Stimulated activated CD8-positive, alpha-beta memory T cell treated with anti-CD3 and anti-CD28 coated beads, Interleukin-7, amount 100 ng/mL, for 24 hours (primary cell): ENCODE results near the gene ZC3H18.

Experiments used
- DNase-seq: peaks from one replicate; pipeline ENCODE4 v3.0.0-alpha.2; 2020; ENCODE audit warnings: low read depth

The ZC3H18 gene

GRCh38 chr16:88550246-88550661 lies 19.9 kb upstream of the ZC3H18 start:
- DNase-seq: no peak

DNA sequence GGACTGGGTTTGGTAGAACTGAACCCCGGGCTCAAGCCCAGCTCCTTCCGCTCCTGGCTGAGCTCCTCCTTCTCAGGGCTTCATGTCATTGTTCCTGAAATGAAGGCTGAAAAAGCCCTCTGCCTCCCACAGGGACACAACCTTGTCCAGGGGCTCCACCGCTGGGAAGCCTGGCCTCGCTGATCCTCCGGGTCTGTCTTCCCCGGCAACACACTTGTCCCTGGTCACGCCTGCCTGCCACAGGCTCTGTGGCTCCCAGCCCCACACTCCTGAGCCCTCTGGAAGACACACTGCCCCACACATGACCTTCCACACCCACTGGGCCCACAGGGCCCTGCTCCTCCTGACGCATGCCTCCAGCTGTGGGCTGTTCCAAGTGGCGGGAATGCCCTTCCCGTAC lies 18.0 kb upstream of the ZC3H18 start:
- DNase-seq: no peak

DNA sequence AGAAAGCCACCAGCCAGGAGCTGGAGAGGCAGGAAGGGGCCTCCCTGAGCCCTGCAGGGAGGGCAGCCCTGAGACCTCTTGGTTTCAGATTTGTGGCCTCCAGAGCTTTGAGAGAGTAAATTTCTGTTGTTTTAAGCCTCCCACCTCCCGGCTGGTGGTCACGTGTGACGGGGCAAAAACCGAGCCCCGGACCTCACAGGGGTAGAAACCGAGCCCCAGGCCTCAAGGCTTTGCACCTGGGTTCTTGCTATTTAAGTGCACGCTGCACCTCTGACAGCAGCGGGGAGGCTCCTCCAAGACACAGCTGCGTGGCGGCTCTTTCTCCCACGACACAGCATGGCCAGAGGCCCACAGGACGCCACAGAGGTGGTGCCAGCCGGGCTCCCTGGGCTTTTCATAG lies 17.4 kb upstream of the ZC3H18 start:
- DNase-seq: no peak

DNA sequence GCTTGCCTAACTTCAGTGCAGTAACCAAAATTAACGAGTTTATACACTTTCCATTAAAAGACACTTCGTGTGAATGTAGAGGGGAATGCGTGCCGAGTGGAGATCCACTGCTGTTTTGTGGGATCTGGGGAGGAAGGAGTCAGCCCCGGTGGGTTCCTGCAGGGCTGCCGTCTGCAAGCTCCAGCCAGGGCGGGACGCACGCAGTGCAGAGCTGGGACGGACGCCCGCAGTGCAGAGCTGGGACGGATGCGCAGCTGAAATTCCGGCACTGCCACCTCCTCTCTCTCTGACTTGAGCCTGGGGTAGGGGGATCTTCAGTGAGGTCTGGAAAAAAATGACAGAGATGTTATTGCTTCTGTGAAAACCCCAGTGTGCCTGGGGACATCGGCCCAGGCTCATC lies 16.5 kb upstream of the ZC3H18 start:
- no peak for DNase-seq

DNA sequence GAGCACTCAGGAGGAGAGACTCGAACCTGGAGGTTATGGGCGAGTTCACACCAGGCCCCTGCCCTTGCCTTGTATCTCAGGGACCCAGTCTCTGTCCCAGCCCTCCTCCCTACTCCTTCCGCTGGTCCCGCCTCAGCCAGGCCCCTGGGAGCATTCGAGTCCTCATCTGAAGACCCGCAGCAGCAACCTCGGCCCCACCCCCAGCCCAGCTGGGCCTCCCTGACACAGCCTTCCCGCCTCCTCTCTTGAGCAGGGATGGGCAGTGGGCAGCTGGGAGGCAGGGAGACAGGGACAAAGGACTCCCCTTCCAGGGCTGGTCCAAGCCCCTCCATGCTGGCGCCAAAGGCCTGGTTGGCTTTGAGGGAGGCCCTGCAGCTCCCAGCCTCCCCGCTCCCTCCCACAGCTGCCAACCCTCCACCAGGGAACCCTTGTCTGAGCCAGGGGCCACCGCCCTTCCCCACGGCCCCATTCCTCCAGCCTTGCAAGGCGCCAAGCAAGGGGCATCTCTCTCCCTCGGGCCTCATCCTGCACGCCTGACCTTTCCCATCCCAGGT lies 15.4 kb upstream of the ZC3H18 start:
- no peak for DNase-seq

DNA sequence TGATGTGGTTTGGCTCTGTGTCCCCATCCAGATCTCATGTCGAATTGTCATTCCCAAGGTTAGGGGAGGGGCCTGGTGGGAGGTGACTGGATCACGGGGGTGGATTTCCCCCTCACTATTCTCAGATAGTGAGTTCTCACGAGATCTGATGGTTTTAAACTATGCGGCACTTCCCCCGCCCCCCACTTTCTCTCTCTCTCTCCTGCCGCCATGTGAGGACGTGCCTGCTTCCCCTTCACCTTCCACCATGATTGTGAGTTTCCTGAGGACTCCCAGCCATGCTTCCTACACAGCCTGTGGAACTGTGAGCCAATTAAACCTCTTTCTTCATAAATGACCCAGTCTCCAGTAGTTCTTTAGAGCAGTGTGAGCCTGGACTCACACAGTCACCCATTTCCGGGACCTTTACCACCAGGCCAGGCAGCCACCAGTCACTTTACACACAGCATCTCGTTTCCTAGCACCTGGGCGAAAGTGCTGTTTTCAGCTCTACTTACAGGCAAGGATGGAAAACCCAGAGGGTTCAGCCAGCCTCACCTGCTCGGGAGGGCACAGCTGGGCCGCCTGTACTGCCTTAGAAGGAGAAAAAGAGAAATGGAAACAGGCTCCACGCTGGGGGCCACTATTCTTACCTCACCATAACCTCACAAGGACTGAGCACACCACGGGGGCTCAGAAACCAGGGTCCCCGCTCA lies 13.8 kb upstream of the ZC3H18 start:
- no peak for DNase-seq

DNA sequence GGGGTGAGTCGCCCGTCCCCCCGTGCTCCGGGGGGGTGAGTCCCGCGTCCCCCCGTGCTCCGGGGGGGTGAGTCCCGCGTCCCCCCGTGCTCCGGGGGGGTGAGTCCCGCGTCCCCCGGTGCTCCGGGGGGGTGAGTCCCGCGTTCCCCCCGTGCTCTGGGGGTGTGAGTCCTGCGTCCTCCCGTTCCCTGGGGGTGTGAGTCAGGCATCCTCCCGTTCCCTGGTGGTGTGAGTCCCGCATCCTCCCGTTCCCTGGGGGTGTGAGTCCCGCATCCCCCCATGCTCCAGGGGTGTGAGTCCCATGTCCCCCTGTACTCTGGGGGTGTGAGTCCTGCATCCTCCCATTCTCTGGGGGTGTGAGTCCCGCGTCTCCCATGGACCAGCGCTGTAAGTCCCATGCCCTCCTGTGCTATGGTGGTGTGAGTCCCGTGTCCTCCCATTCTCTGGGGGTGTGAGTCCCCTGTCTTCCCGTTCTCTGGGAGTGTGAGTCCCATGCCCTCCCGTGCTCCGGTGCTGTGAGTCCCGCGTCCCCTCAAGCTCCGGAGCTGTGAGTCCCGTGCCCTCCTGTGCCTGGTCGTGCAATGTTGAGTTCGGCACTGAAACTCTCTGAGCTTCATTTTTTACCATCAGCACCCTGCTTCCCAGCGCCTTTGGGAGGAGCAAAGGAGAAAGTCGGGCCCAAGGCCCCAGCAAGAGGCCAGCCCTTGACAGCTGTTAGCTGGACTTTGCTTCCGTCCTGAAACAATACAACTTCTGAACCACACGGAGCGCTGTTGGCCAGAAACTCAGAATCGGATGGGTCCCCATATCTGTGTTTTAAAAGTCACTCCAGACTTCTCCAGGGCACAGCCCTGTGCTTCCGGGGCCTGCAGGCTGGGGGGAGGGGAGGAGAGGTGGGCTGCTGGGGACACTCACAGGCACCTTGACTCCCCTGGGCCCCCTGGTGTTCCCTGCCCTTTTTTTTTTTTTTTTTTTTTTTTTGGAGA lies 11.5 kb upstream of the ZC3H18 start:
- DNase-seq: no peak

GRCh38 chr16:88560714-88561484 lies 9.3 kb upstream of the ZC3H18 start:
- no peak for DNase-seq

DNA sequence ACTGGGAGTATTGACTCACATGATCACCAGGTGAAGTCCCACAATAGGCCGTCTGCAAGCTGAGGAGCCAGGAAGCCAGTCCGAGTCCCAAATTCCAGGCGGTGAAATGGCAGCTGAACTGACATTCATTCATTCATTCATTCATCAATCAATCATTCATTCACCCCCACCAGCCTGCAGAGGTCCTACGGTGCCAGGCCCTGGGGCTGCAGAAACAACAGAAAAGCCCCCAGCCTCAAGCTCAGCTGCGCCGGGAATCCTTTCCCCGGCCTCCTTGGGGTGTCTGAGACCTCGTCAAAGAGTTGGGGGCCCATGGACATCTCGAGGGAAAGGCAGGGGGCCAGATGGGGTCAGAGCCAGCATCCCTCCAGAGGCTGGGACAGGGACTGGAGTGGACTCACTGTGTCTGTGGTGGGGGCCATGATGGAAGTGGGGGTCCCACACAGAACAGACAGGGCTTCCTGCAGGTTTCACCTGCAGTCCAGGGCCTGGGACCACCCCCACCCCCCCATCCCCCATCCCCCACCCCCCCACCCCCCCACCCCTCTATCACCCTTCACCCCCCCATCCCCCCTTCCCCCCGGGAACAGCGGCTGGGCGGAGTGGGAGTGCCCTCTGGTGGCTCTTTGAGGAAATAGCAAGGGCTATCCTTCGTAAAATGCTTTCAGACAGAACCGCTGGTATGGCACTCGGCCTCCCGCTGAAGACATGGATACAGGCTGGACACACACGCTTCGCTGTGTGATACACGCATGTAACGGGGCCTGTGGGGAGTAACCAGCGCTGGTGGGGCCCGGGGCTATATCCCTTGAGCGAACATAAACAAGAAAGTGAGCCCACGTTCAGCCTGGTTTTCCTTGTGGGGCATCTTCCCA lies 8.5 kb upstream of the ZC3H18 start:
- no peak for DNase-seq

DNA sequence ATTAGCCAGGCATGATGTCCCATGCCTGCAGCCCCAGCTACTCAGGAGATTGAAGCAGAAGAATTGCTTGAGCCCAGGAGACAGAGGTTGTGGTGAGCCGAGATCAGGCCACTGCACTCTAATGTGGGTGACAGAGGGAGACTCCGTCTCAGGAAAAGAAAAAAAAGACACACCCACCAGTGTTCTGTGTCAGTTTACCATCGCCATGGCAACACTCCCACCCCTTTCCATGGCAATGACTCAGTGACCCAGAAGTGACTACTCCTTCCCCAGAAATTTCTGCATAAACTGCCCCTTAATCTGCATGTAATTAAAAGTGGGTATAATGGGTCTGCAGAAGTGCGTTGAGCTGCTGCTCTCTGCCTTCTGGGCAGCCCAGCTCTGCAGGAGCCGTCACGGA lies 4.0 kb upstream of the ZC3H18 start:
- peak; percentile 43 for DNase-seq

DNA sequence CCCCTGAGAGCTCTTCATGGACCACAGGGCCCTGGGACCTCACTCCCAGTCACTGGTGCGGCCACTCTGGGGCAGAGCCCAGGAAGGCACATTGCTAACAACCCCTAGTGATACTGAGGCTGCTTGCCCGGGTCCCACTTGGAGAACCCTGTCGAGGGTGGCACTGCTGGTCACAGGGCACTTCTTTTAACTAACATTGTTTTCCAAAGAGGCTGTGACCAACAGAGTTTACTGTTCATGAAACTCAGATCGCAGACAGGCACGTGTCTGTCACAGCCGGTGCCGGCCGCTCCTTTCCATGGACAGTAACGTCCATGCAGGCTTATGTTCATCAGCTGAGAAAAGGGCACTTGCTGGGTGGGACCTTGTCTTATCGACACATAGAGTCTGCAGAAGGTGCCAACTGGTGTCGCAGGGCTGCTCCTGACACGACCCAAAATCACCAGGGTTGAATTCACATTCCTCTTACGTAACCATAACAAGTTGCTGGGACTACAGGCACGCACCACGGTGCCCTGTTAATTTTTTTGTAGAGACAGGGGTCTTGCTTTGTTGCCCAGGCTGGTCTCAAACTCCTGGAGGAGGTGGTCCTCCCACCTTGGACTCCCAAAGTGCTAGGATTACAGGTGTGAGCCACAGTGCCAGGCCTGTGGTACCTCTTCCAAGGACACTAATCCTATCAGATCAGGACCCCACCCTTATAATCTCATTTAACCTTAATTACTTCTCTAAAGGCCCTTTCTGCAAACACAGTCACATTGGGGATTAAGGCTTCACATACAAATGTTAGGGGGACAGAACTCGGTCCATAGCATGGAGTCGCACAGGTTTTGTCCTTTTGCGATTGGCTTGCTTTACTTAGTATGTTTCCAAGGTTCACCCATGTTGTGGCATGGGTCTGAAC lies 1.2 kb upstream of the ZC3H18 start:
- no peak for DNase-seq

DNA sequence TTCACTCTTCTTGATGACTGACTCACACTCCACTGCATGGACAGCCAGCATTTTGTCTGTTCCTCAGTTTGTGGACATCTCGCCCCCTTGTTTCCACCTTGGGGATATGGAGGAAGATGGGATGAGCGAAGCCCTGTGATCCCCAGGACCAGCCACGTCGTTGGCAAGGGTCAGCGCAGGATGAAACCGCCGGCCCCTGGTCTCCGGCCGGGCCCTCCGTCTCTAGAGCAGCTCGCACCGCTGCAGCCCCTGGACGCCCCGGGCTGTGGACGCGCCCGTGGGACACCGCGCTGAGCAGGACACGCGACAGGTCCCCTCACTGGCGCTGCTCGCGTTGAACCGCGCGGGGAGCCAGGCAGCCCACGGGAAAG lies 604 bp upstream of the ZC3H18 start:
- no peak for DNase-seq

- no peak for DNase-seq
Observed at GRCh38 chr16:88570691-88571092, 489 bp downstream of the ZC3H18 start.

GRCh38 chr16:88575251-88575650 lies 5.0 kb downstream of the ZC3H18 start:
- no peak for DNase-seq

DNA sequence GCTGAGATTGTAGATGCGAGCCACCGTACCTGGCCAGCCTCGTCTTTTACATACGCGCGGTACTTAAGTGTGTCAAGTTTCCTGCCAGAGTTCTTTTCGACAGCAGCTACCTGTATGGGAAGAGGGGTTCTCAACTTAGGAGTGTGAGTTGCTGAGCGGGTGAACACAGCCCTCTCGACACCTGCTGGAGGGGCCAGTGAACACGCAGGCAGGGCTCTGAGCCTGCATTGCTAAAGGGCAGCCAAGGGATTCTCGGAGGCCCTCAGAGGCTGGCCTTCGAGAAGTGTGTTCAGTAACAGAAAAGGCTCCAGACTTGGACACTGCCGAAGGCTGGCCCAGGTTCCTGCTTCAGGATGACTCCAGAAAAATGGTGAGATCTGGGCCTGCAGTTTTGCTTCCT lies 6.1 kb downstream of the ZC3H18 start:
- no peak for DNase-seq

DNA sequence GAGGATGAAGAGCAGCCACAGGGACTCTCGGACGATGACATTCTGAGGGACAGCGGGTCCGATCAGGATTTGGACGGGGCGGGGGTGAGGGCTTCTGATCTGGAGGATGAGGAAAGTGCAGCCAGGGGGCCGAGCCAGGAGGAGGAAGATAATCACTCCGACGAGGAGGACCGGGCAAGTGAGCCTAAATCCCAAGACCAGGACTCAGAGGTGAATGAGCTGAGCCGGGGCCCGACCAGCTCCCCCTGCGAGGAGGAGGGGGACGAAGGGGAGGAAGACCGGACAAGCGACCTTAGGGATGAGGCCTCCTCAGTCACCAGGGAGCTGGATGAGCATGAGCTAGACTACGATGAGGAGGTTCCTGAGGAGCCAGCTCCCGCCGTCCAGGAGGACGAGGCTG lies 7.0 kb downstream of the ZC3H18 start:
- DNase-seq: no peak

- no peak for DNase-seq
Observed at GRCh38 chr16:88578446-88579313, 8.5 kb downstream of the ZC3H18 start.

DNA sequence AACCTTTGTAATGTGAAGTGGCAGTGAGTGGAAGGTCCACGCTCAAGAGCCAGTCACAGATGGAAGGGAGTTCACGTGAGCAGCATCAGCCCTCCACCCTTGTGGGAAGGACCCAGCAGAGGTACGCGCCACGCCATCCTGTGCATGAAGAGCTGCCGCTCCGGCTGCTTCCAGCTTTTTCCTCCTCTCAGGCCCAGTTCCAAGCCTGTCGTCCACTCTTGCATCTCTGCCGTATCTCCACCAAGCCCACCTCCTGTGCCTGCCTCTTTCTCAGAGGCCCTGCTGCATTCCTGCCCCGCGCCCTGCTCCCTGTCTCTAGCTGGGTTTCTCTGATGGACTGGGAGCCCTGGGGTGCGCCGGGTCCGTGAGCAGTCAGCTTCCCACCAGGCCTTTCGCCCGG lies 10.2 kb downstream of the ZC3H18 start:
- no peak for DNase-seq

GRCh38 chr16:88581033-88581432 lies 10.8 kb downstream of the ZC3H18 start:
- no peak for DNase-seq
